CD4-positive, alpha-beta T cell treated with Interleukin-10 for 1 hour (primary cell): ENCODE measurements around the gene NFIC.

Experiments
- DNase-seq: peaks from one replicate; pipeline ENCODE4 v3.0.0-alpha.2; 2020

NFIC gene

DNA sequence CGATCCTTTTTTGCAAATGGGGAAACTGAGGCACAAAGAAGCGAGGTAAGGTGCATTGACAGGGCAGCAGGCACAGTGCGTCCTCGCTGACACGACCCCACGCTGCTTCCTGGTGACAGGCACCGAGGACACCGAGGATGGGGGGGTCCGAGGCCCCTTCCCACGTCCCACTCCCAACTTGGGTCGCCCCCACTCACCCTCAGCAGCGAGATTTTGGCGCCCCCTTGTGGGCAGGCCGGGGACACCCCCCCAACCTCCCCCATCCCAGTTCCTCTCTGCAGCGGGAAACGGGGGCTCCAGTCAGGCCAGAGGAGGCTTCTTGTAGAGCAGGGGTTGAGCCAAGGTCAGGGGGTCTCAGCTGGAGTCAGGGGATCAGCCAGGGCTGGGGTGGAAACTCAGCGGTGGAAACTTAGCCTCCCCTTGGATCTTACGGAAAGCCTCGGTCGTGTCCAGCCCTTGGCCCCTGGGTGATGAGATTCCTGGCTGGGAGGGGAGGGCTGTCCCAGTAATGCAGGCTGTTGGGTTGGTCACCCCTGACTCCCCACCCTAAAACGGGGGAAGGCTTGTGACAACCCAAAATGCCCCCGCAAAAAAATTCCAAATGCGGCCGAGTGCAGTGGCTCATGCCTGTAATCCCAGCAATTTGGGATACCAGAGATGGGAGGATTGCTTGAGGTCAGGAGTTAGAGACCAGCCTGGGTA lies 105.7 kb downstream of the NFIC start:
- DNase-seq: peak; percentile 38

DNA sequence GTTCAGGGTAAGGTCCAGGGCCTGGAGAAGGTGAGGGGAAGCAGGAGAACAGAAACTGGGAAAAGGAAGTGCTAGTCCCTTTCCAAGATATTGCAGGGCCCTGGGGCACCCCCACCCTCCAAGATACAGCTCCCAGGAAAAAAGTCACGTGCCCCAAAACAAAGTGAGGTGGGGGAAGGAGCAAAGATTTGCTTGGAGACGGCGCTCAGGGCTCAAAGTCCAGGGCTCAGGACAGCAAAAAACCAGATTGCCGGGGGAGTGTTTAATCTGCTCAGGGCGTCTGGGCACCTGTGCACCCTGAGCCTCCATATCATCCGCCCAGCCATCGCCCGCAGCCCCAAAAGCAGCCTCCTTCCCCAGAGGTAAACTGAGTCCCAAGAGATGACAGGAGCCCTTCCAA lies 107.6 kb downstream of the NFIC start:
- DNase-seq: no peak

DNA sequence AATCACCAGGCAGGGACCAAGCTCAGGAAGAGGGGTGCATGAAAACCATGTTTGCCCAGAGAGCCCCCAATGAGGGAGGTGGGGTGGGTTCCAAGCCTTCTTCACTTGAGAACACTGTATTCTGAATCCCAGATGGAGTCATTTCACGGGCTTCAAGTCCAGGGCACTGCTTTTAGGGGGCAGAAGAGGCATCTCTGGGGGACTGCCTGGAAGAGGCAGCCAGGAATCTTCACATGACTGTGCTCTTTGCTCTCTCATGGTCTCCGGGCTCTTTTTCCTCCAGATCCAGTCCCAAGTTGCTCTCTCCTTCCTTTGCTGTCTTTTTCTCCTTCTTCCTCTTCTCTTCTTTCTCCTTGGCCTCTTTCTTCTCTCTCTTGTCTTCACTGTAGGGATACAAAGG lies 108.2 kb downstream of the NFIC start:
- no peak for DNase-seq

GRCh38 chr19:3475449-3475848 lies 109.1 kb downstream of the NFIC start:
- DNase-seq: no peak

- DNase-seq: no peak
Measured at GRCh38 chr19:3476830-3477229, 110.4 kb downstream of the NFIC start.

DNA sequence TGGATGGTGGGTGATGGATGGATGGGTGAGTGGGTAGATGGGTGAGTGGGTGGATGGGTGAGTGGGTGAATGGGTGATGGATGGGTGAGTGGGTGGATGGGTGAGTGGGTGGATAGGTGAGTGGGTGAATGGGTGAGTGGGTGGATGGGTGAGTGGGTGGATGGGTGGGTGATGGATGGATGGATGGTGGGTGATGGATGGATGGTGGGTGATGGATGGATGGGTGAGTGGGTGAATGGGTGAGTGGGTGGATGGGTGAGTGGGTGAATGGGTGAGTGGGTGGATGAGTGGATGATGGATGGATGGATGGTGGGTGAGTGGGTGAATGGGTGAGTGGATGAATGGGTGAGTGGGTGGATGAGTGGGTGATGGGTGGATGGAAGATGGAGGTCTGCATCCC lies 111.1 kb downstream of the NFIC start:
- no peak for DNase-seq

- no peak for DNase-seq
Measured at GRCh38 chr19:3477951-3478350, 111.6 kb downstream of the NFIC start.

- peak; percentile 24 for DNase-seq
Measured at GRCh38 chr19:3478409-3479176, 112.2 kb downstream of the NFIC start.

DNA sequence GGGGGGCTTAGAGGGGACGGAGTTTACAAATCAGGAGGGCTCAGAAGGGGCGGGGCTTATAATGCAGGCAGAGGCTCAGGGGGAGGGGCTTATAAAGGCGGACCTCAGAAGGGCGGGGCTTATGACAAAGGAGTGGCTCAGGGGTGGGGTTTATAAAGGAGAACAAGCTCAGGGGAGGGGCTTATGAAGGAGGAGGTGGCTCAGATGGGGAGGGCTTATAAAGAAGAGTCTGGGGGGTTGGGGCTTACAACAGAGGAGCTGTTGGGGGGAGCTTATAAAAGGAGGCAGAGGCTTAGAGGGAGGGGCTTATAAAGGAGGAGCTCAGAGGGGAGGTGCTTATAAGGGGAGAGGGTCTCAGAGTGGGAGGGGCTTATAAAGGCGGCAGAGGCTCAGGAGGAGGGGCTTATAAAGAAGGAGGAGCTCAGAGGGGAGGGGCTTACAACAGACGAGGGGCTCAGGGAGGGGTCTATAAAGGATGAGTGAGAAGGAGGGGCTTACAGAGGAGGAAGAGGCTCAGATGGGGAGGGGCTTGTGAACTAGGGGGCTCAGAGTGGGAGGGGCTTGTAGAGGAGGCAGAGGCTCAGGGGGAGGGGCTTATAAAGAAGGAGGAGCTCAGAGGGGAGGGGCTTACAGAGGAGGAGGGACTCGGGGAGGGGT lies 112.9 kb downstream of the NFIC start:
- DNase-seq: peak; percentile 68

DNA sequence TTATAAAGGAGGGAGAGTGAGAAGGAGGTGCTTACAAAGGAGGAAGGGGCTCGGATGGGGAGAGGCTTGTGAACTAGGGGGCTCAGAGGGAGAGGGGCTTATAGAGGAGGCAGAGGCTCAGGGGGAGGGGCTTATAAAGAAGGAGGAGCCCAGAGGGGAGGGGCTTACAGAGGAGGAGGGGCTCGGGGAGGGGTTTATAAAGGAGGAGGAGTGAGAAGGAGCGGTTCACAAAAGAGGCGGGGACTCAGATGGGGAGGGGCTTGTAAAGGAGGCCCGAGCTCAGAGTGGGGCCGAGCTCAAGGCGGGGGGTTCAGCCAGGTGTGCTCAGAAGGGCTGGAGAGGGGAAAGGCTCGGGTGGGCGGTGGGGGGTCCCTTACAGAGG lies 113.4 kb downstream of the NFIC start:
- peak; percentile 40 for DNase-seq

DNA sequence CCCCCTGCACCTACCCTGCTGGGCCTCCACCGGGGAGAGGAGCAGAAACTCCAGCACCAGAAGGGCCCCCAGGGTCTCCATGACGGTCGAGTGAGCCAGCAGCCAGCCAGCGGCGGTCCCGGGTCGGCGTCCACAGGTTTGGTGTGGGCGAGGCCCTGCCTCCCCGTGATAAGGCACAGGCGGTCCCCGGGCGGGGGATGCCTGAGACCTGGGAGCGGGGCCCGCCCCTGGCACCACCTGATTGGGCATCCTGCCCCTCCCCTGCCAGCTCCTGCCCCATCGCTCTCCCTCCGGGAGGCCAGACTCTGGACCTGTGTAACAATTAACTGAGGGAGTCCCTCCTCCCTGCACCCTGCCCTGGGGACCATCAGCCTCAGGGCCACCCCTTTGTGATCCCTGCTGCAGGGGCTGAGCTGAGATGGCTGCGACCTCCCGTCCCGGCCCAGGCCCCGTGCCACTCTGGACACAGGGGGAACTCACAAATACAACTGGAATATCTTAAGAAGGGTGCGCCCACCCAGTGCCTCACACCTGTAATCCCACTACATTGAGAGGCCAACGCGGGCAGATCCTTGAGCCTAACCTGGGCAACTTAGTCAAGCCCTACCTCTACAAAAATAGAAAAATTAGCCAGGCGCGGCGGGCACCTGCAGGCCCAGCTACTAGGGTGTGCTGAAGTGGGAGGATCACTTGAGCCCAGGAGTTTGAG lies 114.2 kb downstream of the NFIC start, which contains the start of gene SMIM24:
TSS of gene SMIM24 (minus strand) at position 143 of the 709 bp plus-strand sequence. CDS start at position 81, 62 bp downstream.
- DNase-seq: no peak

DNA sequence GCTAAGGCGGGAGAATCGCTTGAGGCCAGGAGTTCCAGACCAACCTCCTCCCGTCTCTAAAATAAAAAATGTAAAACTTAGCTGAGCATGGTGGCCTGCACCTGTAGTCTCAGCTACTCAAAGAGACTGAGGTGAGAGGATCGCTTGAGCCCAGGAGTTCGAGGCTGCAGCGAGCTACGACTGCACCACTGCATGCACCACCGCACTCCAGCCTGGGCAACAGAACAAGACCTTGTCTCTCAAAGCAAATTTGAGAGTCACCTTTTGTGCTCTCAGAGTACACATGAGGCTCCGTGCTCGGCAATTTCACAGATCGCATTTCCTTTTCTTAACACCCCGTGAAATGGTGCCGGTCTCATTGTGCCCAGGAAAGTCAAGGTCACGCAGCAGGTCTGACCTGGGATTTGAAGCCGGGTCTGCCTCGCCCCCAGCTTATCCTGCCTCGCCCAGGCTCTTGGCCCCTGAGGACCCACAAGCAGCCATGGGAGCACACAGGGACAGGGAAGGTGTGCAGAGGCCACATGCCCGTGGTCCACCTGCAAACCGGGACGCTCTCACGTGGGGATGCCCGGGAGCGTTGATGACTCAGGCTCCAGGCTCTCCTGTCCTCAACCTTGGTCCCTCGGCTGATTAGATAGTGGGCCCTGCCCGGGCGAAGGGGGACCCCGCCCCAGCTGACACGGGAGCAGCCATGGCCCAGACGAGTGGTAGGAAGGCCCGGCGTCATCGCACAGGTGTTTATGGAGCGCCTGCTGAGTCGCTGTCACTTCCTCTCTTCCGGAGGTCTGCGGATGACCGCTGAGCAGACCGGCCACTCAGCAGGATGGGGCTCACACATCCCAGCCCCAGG lies 115.1 kb downstream of the NFIC start:
- no peak for DNase-seq

- no peak for DNase-seq
Measured at GRCh38 chr19:3482507-3483225, 116.3 kb downstream of the NFIC start.

GRCh38 chr19:3483226-3483628 lies 116.8 kb downstream of the NFIC start, which contains the start of gene SMIM44:
SMIM44 (minus strand) TSS chr19:3483441; CDS start chr19:3483403, 38 bp downstream.
- DNase-seq: no peak

DNA sequence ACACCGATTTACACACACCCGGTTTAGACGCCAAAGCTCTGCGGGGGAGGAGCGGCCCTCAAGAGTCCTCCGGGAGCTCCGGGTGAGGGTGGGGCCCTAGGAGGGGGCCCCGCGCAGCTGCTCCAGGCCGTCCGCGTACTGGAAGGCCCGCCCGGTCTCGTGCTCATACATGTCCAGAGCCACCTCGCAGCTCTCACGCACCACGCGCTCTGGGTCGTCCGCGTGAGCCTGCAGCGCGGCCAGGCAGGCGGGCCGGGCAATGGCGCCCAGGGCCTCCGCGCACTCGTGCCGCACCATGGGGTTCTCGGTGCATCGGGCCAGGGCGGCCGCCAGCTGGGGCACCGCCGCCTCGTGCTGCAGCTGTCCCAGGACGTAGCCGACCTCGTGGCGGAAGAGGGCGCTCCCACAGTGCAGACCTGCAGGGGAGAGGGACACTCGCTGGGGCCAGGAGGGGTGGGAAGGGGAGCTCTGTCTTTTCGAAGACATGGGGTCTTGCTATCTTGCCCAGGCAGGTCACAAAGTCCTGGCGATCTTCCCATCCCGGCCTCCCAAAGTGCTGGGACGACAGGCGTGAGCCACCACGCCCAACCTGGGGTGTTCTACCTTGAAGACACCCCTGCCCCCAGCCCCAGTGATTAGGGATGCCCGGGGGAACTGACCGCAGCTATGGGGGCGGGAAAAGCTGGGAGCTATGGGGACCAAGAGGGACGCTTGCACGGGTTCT lies 125.2 kb downstream of the NFIC start:
- no peak for DNase-seq

GRCh38 chr19:3492131-3492839 lies 125.9 kb downstream of the NFIC start:
- no peak for DNase-seq

- DNase-seq: no peak
Measured at GRCh38 chr19:3492919-3493318, 126.5 kb downstream of the NFIC start.

- DNase-seq: no peak
Measured at GRCh38 chr19:3493651-3494050, 127.3 kb downstream of the NFIC start.

DNA sequence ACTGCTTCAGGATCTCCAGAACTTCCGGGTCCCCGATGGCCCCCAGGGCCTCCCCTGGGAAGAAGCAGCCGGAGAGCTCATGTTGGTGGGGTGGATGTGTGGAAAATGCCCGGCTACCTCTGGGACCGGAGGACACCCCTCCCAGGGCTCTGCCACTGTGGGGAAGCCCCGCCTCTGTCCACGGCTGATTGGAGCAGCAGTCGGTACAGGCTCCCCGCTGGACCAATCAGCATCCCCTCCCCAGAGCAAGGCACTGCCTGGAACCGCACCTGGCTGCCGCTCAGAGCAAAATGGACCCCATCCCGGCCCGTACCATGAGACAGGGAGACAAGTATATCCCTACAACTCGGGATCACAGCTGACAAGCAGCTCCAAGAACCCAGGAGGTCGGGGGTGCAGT lies 127.7 kb downstream of the NFIC start:
- DNase-seq: peak; percentile 39

DNA sequence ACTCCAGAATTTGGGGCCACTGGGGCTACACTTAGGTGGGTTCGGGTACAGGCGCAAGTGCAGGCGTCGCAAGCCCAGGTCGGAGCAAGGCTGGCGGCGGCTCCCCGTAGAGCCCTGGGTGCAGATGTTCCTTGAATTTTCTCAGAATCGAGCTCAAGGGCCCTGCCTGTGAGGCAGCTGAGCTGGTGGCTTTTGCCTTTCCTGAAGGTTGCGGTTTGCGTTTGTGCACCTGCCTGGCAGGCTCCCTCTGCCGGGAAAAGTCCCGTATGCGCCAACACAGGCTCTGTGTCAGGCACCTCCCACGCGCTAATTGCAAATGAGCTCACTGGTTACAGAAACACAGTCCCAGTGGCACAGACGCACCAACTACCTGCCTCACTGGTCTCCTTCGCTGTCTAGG lies 128.2 kb downstream of the NFIC start:
- DNase-seq: peak; percentile 64
